HepG2 (cell line): Measurements from ENCODE around the gene C14orf132. TPM values are rescaled to one million over a fixed set of nuclear protein-coding genes. Genes with fewer than 3 reads are reported as not detected.

Source experiments
- ATAC-seq: fragments of 200-7000 bp; cut with Tn5 transposase; 3 replicates; pipeline ENCODE4 v1.9.1; 2020; ENCODE audit warnings: mild to moderate bottlenecking, moderate library complexity
- BruUV-seq: library from RNA; stranded (reverse); fragments of 400-500 nt; replicated peaks from 2 replicates; lab custom pipeline; 2021; lab: Mats Ljungman, UMichigan
- CTCF ChIA-PET: fragments of 300-600 bp; formaldehyde crosslinking; extraction: SDS; loops from one replicate; lab custom pipeline; 2021; ENCODE audit warnings: low total read pairs, inconsistent platforms, low intra/inter-chr PET ratio; lab: Yijun Ruan, JAX
- POLR2A ChIA-PET: fragments of 350-600 bp; sonication (Branson Sonifier 250); formaldehyde crosslinking; loops from one replicate; lab custom pipeline; 2020; ENCODE audit warnings: antibody characterized with exemption, inconsistent platforms; lab: Yijun Ruan, JAX
- DNase-seq: peaks from one replicate; pipeline ENCODE4 v3.0.0-alpha.2; 2015; ENCODE audit warnings: low spot score
- FAIRE-seq: peaks from 3 replicates; lab custom pipeline; 2011; peaks lifted over from hg19 to GRCh38; lab: Jason Lieb, UNC
- H2AFZ ChIP-seq: one replicate; pipeline ENCODE4 v1.6.1; 2011; ENCODE audit warnings: low read length, inconsistent platforms
- H3K27ac ChIP-seq: fragments of 300-600 bp; 3 replicates; pipeline ENCODE4 v1.8.0; 2011; ENCODE audit warnings: mixed run types, mild to moderate bottlenecking, mixed read lengths, low read length, inconsistent platforms; ENCODE audit not compliant: insufficient read depth; ENCODE audit errors: extremely low read length
- H3K27me3 ChIP-seq, 2 experiments: fragments of 200-600 bp in 1 of 2; 2 replicates in 1 of 2; 3 replicates in 1 of 2; pipeline versions ENCODE4 v1.6.0 to v1.8.0; 2011; ENCODE audit warnings: low read length in 2 of 2, mild to moderate bottlenecking in 2 of 2, moderate library complexity in 2 of 2, inconsistent platforms in 1 of 2; ENCODE audit not compliant: insufficient read depth in 2 of 2, control insufficient read depth in 1 of 2
- H3K36me3 ChIP-seq, 2 experiments: fragments of 200-600 bp in 1 of 2; replicated peaks in 1 of 2; 2 replicates in 1 of 2; 3 replicates in 1 of 2; pipeline versions ENCODE4 v1.5.1 to v1.8.0; 2011; ENCODE audit warnings: low read length in 2 of 2, inconsistent platforms in 1 of 2; ENCODE audit not compliant: insufficient read depth in 2 of 2, control insufficient read depth in 1 of 2
- H3K4me1 ChIP-seq: 2 replicates; pipeline ENCODE4 v1.5.1; 2012; ENCODE audit warnings: low read length, inconsistent platforms; ENCODE audit not compliant: insufficient read depth
- H3K4me2 ChIP-seq: 2 replicates; pipeline ENCODE4 v1.6.0; 2011; ENCODE audit warnings: low read depth, low read length, inconsistent platforms
- H3K4me3 ChIP-seq, 3 experiments: fragments of 200-600 bp in 1 of 3; sonication (generic), shearing (Covaris generic) in 1 of 3; replicated peaks in 1 of 3; 2 replicates each; pipeline ENCODE4 v1.5.1; 2011 to 2016; ENCODE audit warnings: low read length in 3 of 3, inconsistent platforms in 2 of 3, low read depth in 2 of 3, mild to moderate bottlenecking in 2 of 3, control low read depth in 1 of 3, mixed read lengths in 1 of 3; ENCODE audit not compliant: insufficient read depth in 1 of 3
- H3K79me2 ChIP-seq: one replicate; pipeline ENCODE4 v1.6.1; 2011; ENCODE audit warnings: low read length, inconsistent platforms; ENCODE audit not compliant: insufficient read depth
- H3K9ac ChIP-seq: 2 replicates; pipeline ENCODE4 v1.6.0; 2011; ENCODE audit warnings: mild to moderate bottlenecking, low read depth, low read length, inconsistent platforms; ENCODE audit not compliant: insufficient read depth
- H3K9me3 ChIP-seq: 2 replicates; pipeline ENCODE4 v1.5.1; 2012; ENCODE audit warnings: mild to moderate bottlenecking, low read length
- H4K20me1 ChIP-seq: 2 replicates; pipeline ENCODE4 v1.6.0; 2011; ENCODE audit warnings: inconsistent platforms, mild to moderate bottlenecking, low read length, moderate library complexity; ENCODE audit not compliant: insufficient read depth
- CREB1 ChIP-seq, 2 experiments: fragments of 450-650 bp in 1 of 2; IDR thresholded peaks; 2 replicates each; pipeline ENCODE4 v1.6.1; 2016 to 2017; ENCODE audit warnings: control low read depth in 1 of 2, mild to moderate bottlenecking in 1 of 2, missing compliant biosample characterization in 1 of 2, missing genetic modification characterization in 1 of 2
- FOXP4 ChIP-seq: sonication (generic); formaldehyde crosslinking; IDR thresholded peaks from 2 replicates; pipeline ENCODE4 v1.4.0; 2020; ENCODE audit warnings: missing genetic modification reagents
- MAZ ChIP-seq, 2 experiments: sonication (generic) in 1 of 2; formaldehyde crosslinking in 1 of 2; IDR thresholded peaks; 2 replicates each; pipeline versions ENCODE4 v1.5.0 to v1.6.1; 2012 to 2020; ENCODE audit warnings: low read depth in 2 of 2, mild to moderate bottlenecking in 2 of 2, borderline replicate concordance in 1 of 2, improper control_type of control experiment in 1 of 2, low read length in 1 of 2, missing genetic modification reagents in 1 of 2, moderate library complexity in 1 of 2
- RFX3 ChIP-seq: IDR thresholded peaks from 2 replicates; pipeline ENCODE4 v1.6.1; 2016; ENCODE audit warnings: missing biosample characterization, missing genetic modification reagents
- TOE1 ChIP-seq: sonication (generic); formaldehyde crosslinking; IDR thresholded peaks from 2 replicates; pipeline ENCODE4 v1.4.0; 2020; ENCODE audit warnings: mild to moderate bottlenecking, missing genetic modification reagents
- U2AF2 ChIP-seq: fragments of 200-400 bp; formaldehyde crosslinking; IDR thresholded peaks from 2 replicates; pipeline ENCODE4 v1.6.1; 2017; ENCODE audit warnings: low read depth, mild to moderate bottlenecking, low read length
- ZNF232 ChIP-seq: sonication (generic); formaldehyde crosslinking; IDR thresholded peaks from 2 replicates; pipeline ENCODE4 v1.4.0; 2020; ENCODE audit warnings: missing genetic modification reagents, borderline replicate concordance
- ZNF850 ChIP-seq: sonication (generic); formaldehyde crosslinking; conservative IDR thresholded peaks from 2 replicates; pipeline ENCODE4 v1.9.0; 2021; ENCODE audit warnings: mild to moderate bottlenecking, missing genetic modification reagents
- WGBS: methylation state at CpG from one replicate; pipeline ENCODE4 v1.1.6; 2017; ENCODE audit warnings: low lambda C conversion rate; 5-methylcytosine and 5-hydroxymethylcytosine counted together
- in situ Hi-C: cut with HindIII; loops from 2 replicates; pipeline ENCODE4 v1.10.0; 2017; ENCODE audit warnings: low pct_unique_long_range_greater_than_20kb; ENCODE audit not compliant: extremely low pct_ligation_motif_present
- intact Hi-C: fragments of 100-400 bp; cut with micrococcal nuclease; formaldehyde crosslinking; loops from one replicate; pipeline ENCODE4 v1.10.0; 2022; ENCODE audit not compliant: unreplicated experiment
- polyA plus RNA-seq, 8 experiments: library from polyadenylated mRNA; depleted of rRNA in 3 of 8; stranded (reverse) in 7 of 8; unstranded in 1 of 8; fragments of >200 nt; fragmentation: Illumina TruSeq in 4 of 8; extraction: Trizol in 4 of 8; gene quantifications; 2 replicates each; pipeline versions ENCODE4 v1.2.1 to v1.2.3, GENCODE V29; 2011 to 2016; ENCODE audit warnings: low read depth in 4 of 8, missing spikeins in 1 of 8, mixed read lengths in 1 of 8; ENCODE audit not compliant: insufficient read depth in 1 of 8
- total RNA-seq, 5 experiments: library from RNA; depleted of rRNA; stranded (reverse); fragments of >200 nt; fragmentation: Illumina TruSeq; extraction: Trizol; gene quantifications; 2 replicates each; pipeline ENCODE4 v1.2.3, GENCODE V29; 2016; ENCODE audit warnings: low read depth in 1 of 5
- TF ChIP-seq, protein P1 (sequence below): sonication (generic); formaldehyde crosslinking; IDR thresholded peaks from 2 replicates; pipeline ENCODE4 v1.4.0; 2020; ENCODE audit warnings: mild to moderate bottlenecking, missing genetic modification reagents, borderline replicate concordance
- TF ChIP-seq, protein P2 (sequence below): sonication (generic); formaldehyde crosslinking; IDR thresholded peaks from 2 replicates; pipeline ENCODE4 v1.4.0; 2020; ENCODE audit warnings: missing genetic modification reagents

Gene C14orf132
- total and polyA plus RNA-seq, 2 of the 13 experiments (the other 11 are each of a cell fraction or from before 2014, with no cell fraction given): 0.13 to 0.15 TPM

DNA sequence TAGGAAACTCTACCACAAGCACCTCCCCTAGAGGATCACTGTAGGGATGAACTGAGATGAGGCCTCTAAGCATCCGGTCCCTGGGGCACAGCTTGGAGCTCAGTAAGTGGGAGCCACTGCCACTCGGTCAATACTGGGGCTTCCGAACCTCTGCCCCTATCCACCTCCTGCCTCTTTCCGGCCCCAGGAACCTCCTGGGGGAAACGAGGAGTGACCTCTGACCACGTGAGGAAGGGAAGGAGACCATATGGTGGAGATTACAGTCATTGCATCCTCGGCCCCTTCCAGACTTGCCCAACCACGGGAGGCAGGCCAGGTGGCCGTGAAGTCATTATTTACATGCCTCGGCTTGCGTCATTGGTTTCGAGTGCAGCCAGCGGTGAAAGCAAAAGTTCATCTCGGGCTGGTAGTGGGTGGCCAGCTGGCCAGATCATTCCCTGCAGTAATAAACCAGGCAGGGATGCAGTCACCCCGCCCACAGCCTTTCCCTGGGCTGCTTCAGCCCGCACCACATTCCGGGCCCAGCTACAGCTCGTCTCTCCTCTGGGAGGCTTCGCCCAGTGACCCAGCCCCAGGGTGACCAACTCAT, 65.4 kb downstream of the C14orf132 start (continued):
- no peak for TF ChIP-seq FOXP4 (CRISPR knock-in tag)

- no peaks in the 10 kb centered on the region for H3K79me2 ChIP-seq
- no peak overlapping the region for H2AFZ ChIP-seq
- no peaks in the 10 kb centered on the region for H3K9me3 ChIP-seq
- H3K9ac ChIP-seq: no peak overlapping the region
- DNase-seq (no peak), FAIRE-seq (no peak)
- H3K27me3 ChIP-seq: peaks cover 0 to 1% of the 10 kb centered on the region in 2 experiments; a peak in 1 of 5 replicates
- in situ Hi-C loops (no loop called here), intact Hi-C loops (no loop called here)
- CTCF ChIA-PET: no interaction called here
- H3K36me3 ChIP-seq: no peaks in the 10 kb centered on the region
- no peak overlapping the region for H3K27ac ChIP-seq
- peaks cover 7% of the 10 kb centered on the region; the same call in 1 of the 2 replicates for H3K4me1 ChIP-seq
- no peak overlapping the region for H3K4me2 ChIP-seq
- no peak for TF ChIP-seq RFX3 (CRISPR knock-in tag)
- TF ChIP-seq TOE1 (CRISPR knock-in tag): no peak
- TF ChIP-seq U2AF2: no peak
- TF ChIP-seq ZNF850: no peak
- TF ChIP-seq CREB1 (IDR thresholded peaks at IDR 0.05): no peak
- TF ChIP-seq CREB1 (CRISPR knock-in tag; IDR thresholded peaks at IDR 0.05): no peak
- TF ChIP-seq ZNF232 (CRISPR knock-in tag): no peak
- TF ChIP-seq, protein P1, sequence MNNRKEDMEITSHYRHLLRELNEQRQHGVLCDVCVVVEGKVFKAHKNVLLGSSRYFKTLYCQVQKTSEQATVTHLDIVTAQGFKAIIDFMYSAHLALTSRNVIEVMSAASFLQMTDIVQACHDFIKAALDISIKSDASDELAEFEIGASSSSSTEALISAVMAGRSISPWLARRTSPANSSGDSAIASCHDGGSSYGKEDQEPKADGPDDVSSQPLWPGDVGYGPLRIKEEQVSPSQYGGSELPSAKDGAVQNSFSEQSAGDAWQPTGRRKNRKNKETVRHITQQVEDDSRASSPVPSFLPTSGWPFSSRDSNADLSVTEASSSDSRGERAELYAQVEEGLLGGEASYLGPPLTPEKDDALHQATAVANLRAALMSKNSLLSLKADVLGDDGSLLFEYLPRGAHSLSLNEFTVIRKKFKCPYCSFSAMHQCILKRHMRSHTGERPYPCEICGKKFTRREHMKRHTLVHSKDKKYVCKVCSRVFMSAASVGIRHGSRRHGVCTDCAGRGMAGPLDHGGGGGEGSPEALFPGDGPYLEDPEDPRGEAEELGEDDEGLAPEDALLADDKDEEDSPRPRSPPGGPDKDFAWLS (CRISPR knock-in tag): no peak
- TF ChIP-seq, protein P2, sequence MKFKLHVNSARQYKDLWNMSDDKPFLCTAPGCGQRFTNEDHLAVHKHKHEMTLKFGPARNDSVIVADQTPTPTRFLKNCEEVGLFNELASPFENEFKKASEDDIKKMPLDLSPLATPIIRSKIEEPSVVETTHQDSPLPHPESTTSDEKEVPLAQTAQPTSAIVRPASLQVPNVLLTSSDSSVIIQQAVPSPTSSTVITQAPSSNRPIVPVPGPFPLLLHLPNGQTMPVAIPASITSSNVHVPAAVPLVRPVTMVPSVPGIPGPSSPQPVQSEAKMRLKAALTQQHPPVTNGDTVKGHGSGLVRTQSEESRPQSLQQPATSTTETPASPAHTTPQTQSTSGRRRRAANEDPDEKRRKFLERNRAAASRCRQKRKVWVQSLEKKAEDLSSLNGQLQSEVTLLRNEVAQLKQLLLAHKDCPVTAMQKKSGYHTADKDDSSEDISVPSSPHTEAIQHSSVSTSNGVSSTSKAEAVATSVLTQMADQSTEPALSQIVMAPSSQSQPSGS (CRISPR knock-in tag): no peak
- no peak for TF ChIP-seq MAZ (IDR thresholded peaks at IDR 0.05; ENCODE audit: borderline replicate concordance, low read depth, low read length)
- TF ChIP-seq MAZ (CRISPR knock-in tag; IDR thresholded peaks at IDR 0.05; ENCODE audit: low read depth): no peak
- TF ChIP-seq, all 625 proteins: peak for 0
- POLR2A ChIA-PET: no interaction called here
- BruUV-seq: no TSS peak
- Histone ChIP-seq H4K20me1 (no peaks in the 10 kb centered on the region), H3K4me3 (no peak overlapping the region)
- WGBS: 81% methylated on average over 12 of the region's 16 CpGs
- ATAC-seq: no peak
Measured at GRCh38 chr14:96105089-96105925, 66.1 kb downstream of the C14orf132 start.
